HFFc6 (cell line): Measurements from ENCODE around the gene MED12. TPM values are rescaled to one million over a fixed set of nuclear protein-coding genes. Genes with fewer than 3 reads are reported as not detected.

Experiments
- DNase-seq: peaks from one replicate; pipeline ENCODE4 v3.0.0-alpha.2; 2018
- H3K27ac Mint-ChIP-seq: 2 replicates; pipeline ENCODE4 v1.8.0; 2020; ENCODE audit warnings: mild to moderate bottlenecking, mixed read lengths
- H3K27me3 Mint-ChIP-seq: 2 replicates; pipeline ENCODE4 v1.8.0; 2021; ENCODE audit warnings: mild to moderate bottlenecking, moderate library complexity, mixed read lengths; ENCODE audit not compliant: insufficient read depth
- H3K36me3 Mint-ChIP-seq: 2 replicates; pipeline ENCODE4 v1.8.0; 2021; ENCODE audit warnings: low read depth, mixed read lengths
- H3K4me1 Mint-ChIP-seq: 2 replicates; pipeline ENCODE4 v1.8.0; 2020; ENCODE audit warnings: low read depth, mixed read lengths
- H3K4me3 Mint-ChIP-seq: 2 replicates; pipeline ENCODE4 v1.8.0; 2020; ENCODE audit warnings: mild to moderate bottlenecking, moderate library complexity, mixed read lengths
- H3K9me3 Mint-ChIP-seq: 2 replicates; pipeline ENCODE4 v1.8.0; 2020; ENCODE audit warnings: mild to moderate bottlenecking, mixed read lengths
- CTCF ChIP-seq: fragments of 200-600 bp; sonication (generic); IDR thresholded peaks from 2 replicates; pipeline ENCODE4 v1.5.0; 2021; ENCODE audit warnings: antibody characterized with exemption, mild to moderate bottlenecking
- total RNA-seq, 6 experiments: library from RNA; stranded (reverse); fragmentation: NEBNext Ultra II Directional; extraction: Animal tissue kit (Norgen Biotek cat#: 25700); gene quantifications; 2 replicates in 1 of 6; 3 replicates in 5 of 6; pipeline ENCODE4 v1.2.3, GENCODE V29; 2021

MED12 gene
- total RNA-seq, 6 experiments from 2014 or later = 22.8 to 31.2 (median 28.5) TPM

- Mint-ChIP-seq H3K27me3 (peaks cover 5% of the 10 kb centered on the region), H3K9me3 (no peaks in the 10 kb centered on the region), H3K4me1 (peaks cover 28% of the 10 kb centered on the region), H3K27ac (peak overlapping the region; percentile 97), H3K4me3 (peak overlapping the region; percentile 88), H3K36me3 (no peaks in the 10 kb centered on the region)
- TF ChIP-seq CTCF = no peak
- no peak for DNase-seq
Observed at GRCh38 chrX:71182871-71183270, 64.5 kb downstream of the MED12 start.

GRCh38 chrX:71183341-71183740 is 64.9 kb downstream of the MED12 start:
- Mint-ChIP-seq H3K9me3 (no peaks in the 10 kb centered on the region), H3K4me1 (peaks cover 23% of the 10 kb centered on the region), H3K27ac (no peak overlapping the region), H3K36me3 (no peaks in the 10 kb centered on the region), H3K4me3 (no peak overlapping the region), H3K27me3 (peaks cover 5% of the 10 kb centered on the region)
- DNase-seq = no peak
- no peak for TF ChIP-seq CTCF

DNA sequence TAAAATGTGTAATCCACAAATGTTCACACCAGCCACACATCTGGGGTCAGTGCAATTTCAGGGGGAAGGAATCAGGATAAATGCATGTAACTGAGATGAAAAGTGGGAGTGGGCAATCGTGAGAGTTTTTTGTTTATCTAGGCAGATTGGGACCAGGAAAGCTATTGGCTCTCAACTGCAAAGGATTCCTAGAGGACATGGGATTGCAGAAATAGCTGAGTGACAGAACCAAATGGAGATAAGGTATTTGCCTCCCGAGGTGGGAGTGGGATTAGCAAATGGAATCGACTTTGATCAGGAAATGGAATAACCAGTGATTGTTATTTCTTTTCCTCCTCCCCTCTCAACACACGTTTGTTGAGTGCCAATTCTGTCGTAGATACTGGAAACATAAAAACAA is 65.7 kb downstream of the MED12 start:
- Mint-ChIP-seq H3K9me3 (no peaks in the 10 kb centered on the region), H3K27me3 (peaks cover 5% of the 10 kb centered on the region), H3K4me3 (no peak overlapping the region), H3K4me1 (peaks cover 20% of the 10 kb centered on the region), H3K27ac (no peak overlapping the region), H3K36me3 (no peaks in the 10 kb centered on the region)
- DNase-seq = no peak
- no peak for TF ChIP-seq CTCF

DNA sequence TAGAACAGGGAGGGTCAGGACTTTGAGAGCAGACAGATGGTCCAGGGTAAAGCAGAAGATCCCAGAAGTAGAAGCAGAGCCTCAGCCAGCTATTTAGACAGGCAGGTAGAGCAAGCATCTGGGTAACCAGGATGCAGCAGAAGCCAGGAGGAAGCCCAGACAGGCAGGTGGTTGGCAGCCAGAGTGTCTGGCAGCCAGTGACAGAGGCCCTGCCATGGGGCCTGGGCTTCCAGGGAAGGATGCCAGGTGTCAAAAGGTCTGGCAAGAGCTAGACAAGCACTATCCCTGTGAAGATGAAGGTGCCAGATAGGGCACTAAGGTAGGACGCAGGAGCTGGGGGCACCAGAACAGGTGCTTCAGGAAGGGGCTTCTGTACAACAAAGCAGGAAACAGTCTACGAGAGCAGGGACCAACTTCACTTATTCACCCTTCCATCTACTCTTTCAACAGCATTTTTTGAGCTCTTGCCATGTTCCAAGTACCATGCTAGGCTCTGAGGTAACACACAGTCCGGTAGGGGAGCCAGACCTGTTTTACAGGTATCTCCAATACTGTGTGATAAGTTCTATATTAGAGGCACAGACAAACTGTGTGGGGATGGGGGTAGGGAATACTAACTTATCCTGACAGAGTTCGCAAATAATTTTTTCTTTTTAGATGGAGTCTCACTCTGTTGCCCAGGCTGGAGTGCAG is 66.6 kb downstream of the MED12 start:
- peaks cover 5% of the 10 kb centered on the region for H3K27me3 Mint-ChIP-seq
- no peaks in the 10 kb centered on the region for H3K36me3 Mint-ChIP-seq
- no peak overlapping the region for H3K27ac Mint-ChIP-seq
- TF ChIP-seq CTCF = no peak
- DNase-seq = no peak
- no peaks in the 10 kb centered on the region for H3K9me3 Mint-ChIP-seq
- H3K4me1 Mint-ChIP-seq = peaks cover 15% of the 10 kb centered on the region
- no peak overlapping the region for H3K4me3 Mint-ChIP-seq

- H3K4me1 Mint-ChIP-seq = peaks cover 5% of the 10 kb centered on the region
- no peaks in the 10 kb centered on the region for H3K36me3 Mint-ChIP-seq
- H3K9me3 Mint-ChIP-seq = no peaks in the 10 kb centered on the region
- H3K27me3 Mint-ChIP-seq = peaks cover 2% of the 10 kb centered on the region
- no peak overlapping the region for H3K4me3 Mint-ChIP-seq
- H3K27ac Mint-ChIP-seq = no peak overlapping the region
- no peak for TF ChIP-seq CTCF
- DNase-seq = no peak
Observed at GRCh38 chrX:71191248-71191647, 72.9 kb downstream of the MED12 start.

Other genes starting within 250 kb of the MED12 start
- gene TEX11, start 209.9 kb upstream of the MED12 start, total RNA-seq = not detected
- not detected for gene SLC7A3, start 187.5 kb upstream of the MED12 start, total RNA-seq
- gene SNX12, start 50.3 kb upstream of the MED12 start, total RNA-seq = 100 to 1,000 TPM in 1 of 6 experiments, 10 to 100 TPM in 5; 87.0 to 101 (median 91.1) TPM
- 1 to 10 TPM; 4.0 to 8.1 (median 6.0) TPM for gene FOXO4, start 22.7 kb upstream of the MED12 start, total RNA-seq
- gene CXorf65, start 11.9 kb upstream of the MED12 start, total RNA-seq = not detected
- gene IL2RG, start 7.0 kb upstream of the MED12 start, total RNA-seq = under 1 TPM in 2 of 6 experiments, not detected in 4; 0.37 to 0.43 TPM
- gene NLGN3, start 26.2 kb downstream of the MED12 start, total RNA-seq = under 1 TPM; 0.14 to 0.48 (median 0.29) TPM
- not detected for gene GJB1, start 104.6 kb downstream of the MED12 start, total RNA-seq
- gene ZMYM3, start 135.5 kb downstream of the MED12 start, total RNA-seq = 10 to 100 TPM; 26.3 to 32.4 (median 28.4) TPM
- gene NONO, start 165.0 kb downstream of the MED12 start, total RNA-seq = 100 to 1,000 TPM; 367 to 495 (median 421) TPM
- gene ITGB1BP2, start 183.2 kb downstream of the MED12 start, total RNA-seq = under 1 TPM; 0.50 to 0.95 (median 0.57) TPM
- 10 to 100 TPM; 18.9 to 25.2 (median 21.0) TPM for gene TAF1, start 247.8 kb downstream of the MED12 start, total RNA-seq